ENCODE measurements around the gene FEZF2.
A peak's percentile ranks its signal among the peaks of the same experiment; 100 is the strongest.

The FEZF2 gene

GRCh38 chr3:62387251-62387650 is 13.9 kb upstream of the FEZF2 start:
- TF ChIP-seq CTCF (IDR thresholded peaks at IDR 0.05; ENCODE audit: low read depth, low read length): no peak
- H3K4me1 ChIP-seq: no peaks in the 10 kb centered on the region

GRCh38 chr3:62379321-62379798 is 6.0 kb upstream of the FEZF2 start:
- no peaks in the 10 kb centered on the region for H3K4me1 ChIP-seq
- H3K4me3 ChIP-seq (ENCODE audit: low read depth, low read length): no peak overlapping the region
- no peak for TF ChIP-seq CTCF (IDR thresholded peaks at IDR 0.05; ENCODE audit: low read depth, low read length)
- H3K9me3 ChIP-seq: no peaks in the 10 kb centered on the region
- H3K36me3 ChIP-seq: no peaks in the 10 kb centered on the region
- H3K27me3 ChIP-seq: peaks cover 69% of the 10 kb centered on the region
- DNase-seq: no peak

More at GRCh38 chr3:62387251-62387650, 13.9 kb upstream of the FEZF2 start:
- no peak for DNase-seq
- H3K27me3 ChIP-seq: peaks cover 44% of the 10 kb centered on the region
- no peak overlapping the region for H3K4me3 ChIP-seq (ENCODE audit: low read depth, low read length)
- no peaks in the 10 kb centered on the region for H3K36me3 ChIP-seq
- H3K9me3 ChIP-seq: no peaks in the 10 kb centered on the region

- no peak for TF ChIP-seq CTCF (IDR thresholded peaks at IDR 0.05; ENCODE audit: low read depth, low read length)
- Histone ChIP-seq H3K4me3 (ENCODE audit: low read depth, low read length) (peak overlapping the region; percentile 7; the same call in 1 of the 2 replicates), H3K9me3 (no peaks in the 10 kb centered on the region), H3K4me1 (no peaks in the 10 kb centered on the region), H3K36me3 (no peaks in the 10 kb centered on the region), H3K27me3 (peaks cover 74% of the 10 kb centered on the region)
- DNase-seq: no peak
Observed at GRCh38 chr3:62378921-62379320, 5.6 kb upstream of the FEZF2 start.

- peak; percentile 28 for DNase-seq
- H3K9me3 ChIP-seq: no peaks in the 10 kb centered on the region
- peaks cover 79% of the 10 kb centered on the region for H3K27me3 ChIP-seq
- TF ChIP-seq CTCF (IDR thresholded peaks at IDR 0.05; ENCODE audit: low read depth, low read length): no peak
- peak overlapping the region; percentile 7; the same call in 1 of the 2 replicates for H3K4me3 ChIP-seq (ENCODE audit: low read depth, low read length)
- H3K36me3 ChIP-seq: no peaks in the 10 kb centered on the region
- H3K4me1 ChIP-seq: no peaks in the 10 kb centered on the region
Observed at GRCh38 chr3:62378311-62378789, 5.0 kb upstream of the FEZF2 start.

- TF ChIP-seq CTCF (IDR thresholded peaks at IDR 0.05; ENCODE audit: low read depth, low read length): no peak
- Histone ChIP-seq H3K27me3 (peaks cover 80% of the 10 kb centered on the region), H3K4me1 (no peaks in the 10 kb centered on the region), H3K9me3 (no peaks in the 10 kb centered on the region; the same call in 1 of the 2 replicates), H3K4me3 (ENCODE audit: low read depth, low read length) (no peak overlapping the region), H3K36me3 (no peaks in the 10 kb centered on the region)
- no peak for DNase-seq
Observed at GRCh38 chr3:62376906-62377877, 3.8 kb upstream of the FEZF2 start.

GRCh38 chr3:62376454-62376720 is 3.0 kb upstream of the FEZF2 start:
- TF ChIP-seq CTCF (IDR thresholded peaks at IDR 0.05; ENCODE audit: low read depth, low read length): no peak
- H3K27me3 ChIP-seq: peaks cover 80% of the 10 kb centered on the region
- no peak overlapping the region for H3K4me3 ChIP-seq (ENCODE audit: low read depth, low read length)
- H3K36me3 ChIP-seq: no peaks in the 10 kb centered on the region
- DNase-seq: no peak
- H3K9me3 ChIP-seq: no peaks in the 10 kb centered on the region; the same call in 1 of the 2 replicates
- no peaks in the 10 kb centered on the region for H3K4me1 ChIP-seq

All from BE2C (cell line).